ENCODE results near the gene UGP2.

DNA sequence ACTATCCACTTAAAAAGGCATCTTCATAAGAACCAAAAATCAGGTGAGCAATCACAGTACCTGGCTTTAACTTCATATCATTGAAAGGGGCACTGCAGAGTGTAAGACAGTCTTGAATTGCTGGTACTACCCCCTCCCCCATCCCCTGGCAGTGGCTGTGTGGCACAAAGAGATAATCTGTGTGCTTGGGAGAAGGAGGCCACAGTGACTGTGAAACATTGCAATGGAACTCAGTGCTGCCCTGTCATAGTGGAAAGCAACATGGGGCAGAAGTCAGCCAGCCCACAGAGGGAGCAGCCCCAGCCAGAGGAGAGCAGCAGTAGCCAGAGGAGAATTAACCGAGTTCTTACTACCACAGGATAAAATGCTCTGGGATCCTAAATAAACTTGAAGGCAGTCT lies 45.3 kb upstream of the UGP2 start:
- TF ChIP-seq, protein P1, sequence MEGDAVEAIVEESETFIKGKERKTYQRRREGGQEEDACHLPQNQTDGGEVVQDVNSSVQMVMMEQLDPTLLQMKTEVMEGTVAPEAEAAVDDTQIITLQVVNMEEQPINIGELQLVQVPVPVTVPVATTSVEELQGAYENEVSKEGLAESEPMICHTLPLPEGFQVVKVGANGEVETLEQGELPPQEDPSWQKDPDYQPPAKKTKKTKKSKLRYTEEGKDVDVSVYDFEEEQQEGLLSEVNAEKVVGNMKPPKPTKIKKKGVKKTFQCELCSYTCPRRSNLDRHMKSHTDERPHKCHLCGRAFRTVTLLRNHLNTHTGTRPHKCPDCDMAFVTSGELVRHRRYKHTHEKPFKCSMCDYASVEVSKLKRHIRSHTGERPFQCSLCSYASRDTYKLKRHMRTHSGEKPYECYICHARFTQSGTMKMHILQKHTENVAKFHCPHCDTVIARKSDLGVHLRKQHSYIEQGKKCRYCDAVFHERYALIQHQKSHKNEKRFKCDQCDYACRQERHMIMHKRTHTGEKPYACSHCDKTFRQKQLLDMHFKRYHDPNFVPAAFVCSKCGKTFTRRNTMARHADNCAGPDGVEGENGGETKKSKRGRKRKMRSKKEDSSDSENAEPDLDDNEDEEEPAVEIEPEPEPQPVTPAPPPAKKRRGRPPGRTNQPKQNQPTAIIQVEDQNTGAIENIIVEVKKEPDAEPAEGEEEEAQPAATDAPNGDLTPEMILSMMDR (IDR thresholded peaks at IDR 0.05 in 2 of 3, conservative IDR thresholded peaks at IDR 0.05 in 1 of 3; ENCODE audit: control insufficient read depth in 2 of 3, extremely low read depth in 1 of 3, insufficient read depth in 1 of 3, low read depth in 3 of 3, low read length in 3 of 3) = no peak
- TF ChIP-seq ZNF384 (IDR thresholded peaks at IDR 0.05; ENCODE audit: borderline replicate concordance, low read depth, low read length) (no peak), SREBF2 (IDR thresholded peaks at IDR 0.05; ENCODE audit: low read length) (no peak), EZH2 (IDR thresholded peaks at IDR 0.05; ENCODE audit: borderline replicate concordance, control insufficient read depth, low read depth, low read length) (no peak), EGR1 (IDR thresholded peaks at IDR 0.05; ENCODE audit: borderline replicate concordance in 1 of 2, low read depth in 2 of 2, low read length in 2 of 2) (no peak), NFXL1 (IDR thresholded peaks at IDR 0.05; ENCODE audit: borderline replicate concordance) (no peak), SMAD1 (IDR thresholded peaks at IDR 0.05; ENCODE audit: low read depth, partially characterized antibody) (no peak)
- TF ChIP-seq, protein P2, sequence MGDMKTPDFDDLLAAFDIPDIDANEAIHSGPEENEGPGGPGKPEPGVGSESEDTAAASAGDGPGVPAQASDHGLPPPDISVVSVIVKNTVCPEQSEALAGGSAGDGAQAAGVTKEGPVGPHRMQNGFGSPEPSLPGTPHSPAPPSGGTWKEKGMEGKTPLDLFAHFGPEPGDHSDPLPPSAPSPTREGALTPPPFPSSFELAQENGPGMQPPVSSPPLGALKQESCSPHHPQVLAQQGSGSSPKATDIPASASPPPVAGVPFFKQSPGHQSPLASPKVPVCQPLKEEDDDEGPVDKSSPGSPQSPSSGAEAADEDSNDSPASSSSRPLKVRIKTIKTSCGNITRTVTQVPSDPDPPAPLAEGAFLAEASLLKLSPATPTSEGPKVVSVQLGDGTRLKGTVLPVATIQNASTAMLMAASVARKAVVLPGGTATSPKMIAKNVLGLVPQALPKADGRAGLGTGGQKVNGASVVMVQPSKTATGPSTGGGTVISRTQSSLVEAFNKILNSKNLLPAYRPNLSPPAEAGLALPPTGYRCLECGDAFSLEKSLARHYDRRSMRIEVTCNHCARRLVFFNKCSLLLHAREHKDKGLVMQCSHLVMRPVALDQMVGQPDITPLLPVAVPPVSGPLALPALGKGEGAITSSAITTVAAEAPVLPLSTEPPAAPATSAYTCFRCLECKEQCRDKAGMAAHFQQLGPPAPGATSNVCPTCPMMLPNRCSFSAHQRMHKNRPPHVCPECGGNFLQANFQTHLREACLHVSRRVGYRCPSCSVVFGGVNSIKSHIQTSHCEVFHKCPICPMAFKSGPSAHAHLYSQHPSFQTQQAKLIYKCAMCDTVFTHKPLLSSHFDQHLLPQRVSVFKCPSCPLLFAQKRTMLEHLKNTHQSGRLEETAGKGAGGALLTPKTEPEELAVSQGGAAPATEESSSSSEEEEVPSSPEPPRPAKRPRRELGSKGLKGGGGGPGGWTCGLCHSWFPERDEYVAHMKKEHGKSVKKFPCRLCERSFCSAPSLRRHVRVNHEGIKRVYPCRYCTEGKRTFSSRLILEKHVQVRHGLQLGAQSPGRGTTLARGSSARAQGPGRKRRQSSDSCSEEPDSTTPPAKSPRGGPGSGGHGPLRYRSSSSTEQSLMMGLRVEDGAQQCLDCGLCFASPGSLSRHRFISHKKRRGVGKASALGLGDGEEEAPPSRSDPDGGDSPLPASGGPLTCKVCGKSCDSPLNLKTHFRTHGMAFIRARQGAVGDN (IDR thresholded peaks at IDR 0.05) = no peak
- TF ChIP-seq, protein P3, sequence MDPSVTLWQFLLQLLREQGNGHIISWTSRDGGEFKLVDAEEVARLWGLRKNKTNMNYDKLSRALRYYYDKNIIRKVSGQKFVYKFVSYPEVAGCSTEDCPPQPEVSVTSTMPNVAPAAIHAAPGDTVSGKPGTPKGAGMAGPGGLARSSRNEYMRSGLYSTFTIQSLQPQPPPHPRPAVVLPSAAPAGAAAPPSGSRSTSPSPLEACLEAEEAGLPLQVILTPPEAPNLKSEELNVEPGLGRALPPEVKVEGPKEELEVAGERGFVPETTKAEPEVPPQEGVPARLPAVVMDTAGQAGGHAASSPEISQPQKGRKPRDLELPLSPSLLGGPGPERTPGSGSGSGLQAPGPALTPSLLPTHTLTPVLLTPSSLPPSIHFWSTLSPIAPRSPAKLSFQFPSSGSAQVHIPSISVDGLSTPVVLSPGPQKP (IDR thresholded peaks at IDR 0.05; ENCODE audit: low read depth, low read length) = no peak
